Astrocyte (in vitro differentiated cells and primary cell): Measurements from ENCODE around the gene PCDHA13. TPM values are rescaled to one million over a fixed set of nuclear protein-coding genes. Genes with fewer than 3 reads are reported as not detected.

Experiments used
- DNase-seq: peaks from one replicate; pipeline ENCODE4 v3.0.0-alpha.2; 2010; ENCODE audit warnings: low read depth
- FAIRE-seq: peaks from 2 replicates; lab custom pipeline; 2011; peaks lifted over from hg19 to GRCh38; lab: Jason Lieb, UNC
- H2AFZ ChIP-seq: 2 replicates; pipeline ENCODE4 v1.6.0; 2012; ENCODE audit warnings: low read depth, low read length, inconsistent platforms
- H3K27ac ChIP-seq: 2 replicates; pipeline ENCODE4 v1.5.1; 2011; ENCODE audit warnings: low read depth, low read length, inconsistent platforms
- H3K27me3 ChIP-seq: 2 replicates; pipeline ENCODE4 v1.6.0; 2011; ENCODE audit warnings: low read length, inconsistent platforms; ENCODE audit not compliant: insufficient read depth
- H3K36me3 ChIP-seq: 2 replicates; pipeline ENCODE4 v1.5.1; 2011; ENCODE audit warnings: low read length, inconsistent platforms; ENCODE audit not compliant: insufficient read depth
- H3K4me1 ChIP-seq: 2 replicates; pipeline ENCODE4 v1.5.1; 2011; ENCODE audit warnings: low read length, inconsistent platforms; ENCODE audit not compliant: insufficient read depth
- H3K4me2 ChIP-seq: 2 replicates; pipeline ENCODE4 v1.6.0; 2012; ENCODE audit warnings: low read length, inconsistent platforms
- H3K4me3 ChIP-seq: 2 replicates; pipeline ENCODE4 v1.5.1; 2011; ENCODE audit warnings: low read depth, mild to moderate bottlenecking, low read length, inconsistent platforms; ENCODE audit not compliant: insufficient read depth
- H3K79me2 ChIP-seq: 2 replicates; pipeline ENCODE4 v1.6.0; 2012; ENCODE audit warnings: mild to moderate bottlenecking, low read length, inconsistent platforms; ENCODE audit not compliant: insufficient read depth
- H3K9ac ChIP-seq: 2 replicates; pipeline ENCODE4 v1.6.0; 2012; ENCODE audit warnings: mild to moderate bottlenecking, low read length, inconsistent platforms
- H3K9me3 ChIP-seq: 2 replicates; pipeline ENCODE4 v1.5.1; 2012; ENCODE audit warnings: low read depth, mild to moderate bottlenecking, low read length, inconsistent platforms; ENCODE audit not compliant: insufficient read depth
- H4K20me1 ChIP-seq: 2 replicates; pipeline ENCODE4 v1.6.0; 2012; ENCODE audit warnings: low read length, inconsistent platforms; ENCODE audit not compliant: insufficient read depth
- H3K27ac Mint-ChIP-seq: one replicate; pipeline ENCODE4 v1.8.0; 2021; ENCODE audit warnings: mild to moderate bottlenecking, mixed read lengths; ENCODE audit not compliant: unreplicated experiment
- H3K27me3 Mint-ChIP-seq: one replicate; pipeline ENCODE4 v1.8.0; 2021; ENCODE audit warnings: low read depth, mixed read lengths; ENCODE audit not compliant: unreplicated experiment
- H3K36me3 Mint-ChIP-seq: one replicate; pipeline ENCODE4 v1.8.0; 2021; ENCODE audit warnings: low read depth, mixed read lengths; ENCODE audit not compliant: unreplicated experiment
- H3K4me1 Mint-ChIP-seq: one replicate; pipeline ENCODE4 v1.8.0; 2021; ENCODE audit warnings: low read depth, mixed read lengths; ENCODE audit not compliant: unreplicated experiment
- H3K4me3 Mint-ChIP-seq: one replicate; pipeline ENCODE4 v1.8.0; 2021; ENCODE audit warnings: mild to moderate bottlenecking, moderate library complexity, mixed read lengths; ENCODE audit not compliant: unreplicated experiment
- H3K9me3 Mint-ChIP-seq: one replicate; pipeline ENCODE4 v1.8.0; 2021; ENCODE audit warnings: mild to moderate bottlenecking, mixed read lengths; ENCODE audit not compliant: unreplicated experiment
- EZH2 ChIP-seq: IDR thresholded peaks from 2 replicates; pipeline ENCODE4 v1.6.1; 2012; ENCODE audit warnings: mild to moderate bottlenecking, low read length, inconsistent platforms; ENCODE audit not compliant: insufficient read depth
- total RNA-seq: library from RNA; stranded (reverse); gene quantifications from 2 replicates; pipeline ENCODE4 v1.2.1, GENCODE V29; 2021
- TF ChIP-seq, protein P1 (sequence below): IDR thresholded peaks from 2 replicates; pipeline ENCODE4 v1.5.1; 2011; ENCODE audit warnings: low read depth, mild to moderate bottlenecking, inconsistent platforms, low read length, moderate library complexity; ENCODE audit not compliant: insufficient read depth

The PCDHA13 gene
- total RNA-seq, 1 donor from 2014 or later = 1.7 TPM

DNA sequence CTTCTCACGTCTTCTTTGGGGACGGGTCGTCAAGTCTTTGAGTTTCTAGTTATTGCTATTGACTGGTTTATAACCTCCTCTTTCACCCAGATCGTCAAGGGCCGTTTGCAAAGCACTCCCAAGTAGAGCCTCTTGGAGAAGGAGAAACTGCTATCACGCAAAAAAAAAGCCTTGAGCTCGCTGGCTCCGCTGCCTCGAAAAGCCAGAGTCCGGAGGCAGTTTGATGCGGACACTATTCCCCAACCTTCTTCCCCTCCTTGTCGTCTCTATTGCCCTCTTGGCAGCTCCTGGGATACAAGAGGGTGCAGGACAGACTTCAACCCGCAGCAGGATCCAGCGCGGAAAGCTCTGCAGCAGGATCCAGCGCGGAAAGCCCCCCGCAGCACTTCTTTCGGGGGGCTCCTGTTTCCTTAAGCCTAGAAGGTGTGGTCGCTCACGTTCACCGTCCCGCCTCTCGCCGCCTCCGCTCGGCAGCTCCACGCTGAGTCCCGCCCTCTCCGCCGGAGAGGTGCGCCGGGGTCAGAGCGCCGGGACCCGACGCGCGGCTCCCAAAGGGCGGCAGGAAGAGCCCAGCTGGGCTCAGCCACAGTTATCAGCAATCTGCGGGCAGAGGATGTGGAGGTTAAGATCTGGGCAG, 44.0 kb downstream of the PCDHA13 start, which contains the start of gene PCDHAC1:
Gene PCDHAC1, plus strand, starts transcription at position 494 of the 637 bp plus-strand sequence. CDS start 594 bp downstream, outside the sequence.
- no peak for DNase-seq
- TF ChIP-seq EZH2 = no peak
- TF ChIP-seq, protein P1, sequence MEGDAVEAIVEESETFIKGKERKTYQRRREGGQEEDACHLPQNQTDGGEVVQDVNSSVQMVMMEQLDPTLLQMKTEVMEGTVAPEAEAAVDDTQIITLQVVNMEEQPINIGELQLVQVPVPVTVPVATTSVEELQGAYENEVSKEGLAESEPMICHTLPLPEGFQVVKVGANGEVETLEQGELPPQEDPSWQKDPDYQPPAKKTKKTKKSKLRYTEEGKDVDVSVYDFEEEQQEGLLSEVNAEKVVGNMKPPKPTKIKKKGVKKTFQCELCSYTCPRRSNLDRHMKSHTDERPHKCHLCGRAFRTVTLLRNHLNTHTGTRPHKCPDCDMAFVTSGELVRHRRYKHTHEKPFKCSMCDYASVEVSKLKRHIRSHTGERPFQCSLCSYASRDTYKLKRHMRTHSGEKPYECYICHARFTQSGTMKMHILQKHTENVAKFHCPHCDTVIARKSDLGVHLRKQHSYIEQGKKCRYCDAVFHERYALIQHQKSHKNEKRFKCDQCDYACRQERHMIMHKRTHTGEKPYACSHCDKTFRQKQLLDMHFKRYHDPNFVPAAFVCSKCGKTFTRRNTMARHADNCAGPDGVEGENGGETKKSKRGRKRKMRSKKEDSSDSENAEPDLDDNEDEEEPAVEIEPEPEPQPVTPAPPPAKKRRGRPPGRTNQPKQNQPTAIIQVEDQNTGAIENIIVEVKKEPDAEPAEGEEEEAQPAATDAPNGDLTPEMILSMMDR = no peak
- Mint-ChIP-seq H3K9me3 (no peaks in the 10 kb centered on the region), H3K27me3 (no peaks in the 10 kb centered on the region), H3K36me3 (no peaks in the 10 kb centered on the region), H3K4me1 (peaks cover 2% of the 10 kb centered on the region), H3K4me3 (peak within 1 kb of the TSS; percentile 88), H3K27ac (peak within 1 kb of the TSS; percentile 72)
- H3K27ac ChIP-seq = no peak within 1 kb of the TSS
- H3K9ac ChIP-seq = no peak within 1 kb of the TSS
- H3K4me2 ChIP-seq = peak within 1 kb of the TSS; percentile 80
- peaks cover 13% of the 10 kb centered on the region for H3K27me3 ChIP-seq
- H3K36me3 ChIP-seq = no peaks in the 10 kb centered on the region
- no peaks in the 10 kb centered on the region for H4K20me1 ChIP-seq
- H3K4me3 ChIP-seq = peak within 1 kb of the TSS; percentile 37
- peaks cover 3% of the 10 kb centered on the region for H3K4me1 ChIP-seq
- H2AFZ ChIP-seq = peak within 1 kb of the TSS; percentile 78
- H3K9me3 ChIP-seq = peaks cover 11% of the 10 kb centered on the region
- no peak for FAIRE-seq
- H3K79me2 ChIP-seq = no peaks in the 10 kb centered on the region

DNA sequence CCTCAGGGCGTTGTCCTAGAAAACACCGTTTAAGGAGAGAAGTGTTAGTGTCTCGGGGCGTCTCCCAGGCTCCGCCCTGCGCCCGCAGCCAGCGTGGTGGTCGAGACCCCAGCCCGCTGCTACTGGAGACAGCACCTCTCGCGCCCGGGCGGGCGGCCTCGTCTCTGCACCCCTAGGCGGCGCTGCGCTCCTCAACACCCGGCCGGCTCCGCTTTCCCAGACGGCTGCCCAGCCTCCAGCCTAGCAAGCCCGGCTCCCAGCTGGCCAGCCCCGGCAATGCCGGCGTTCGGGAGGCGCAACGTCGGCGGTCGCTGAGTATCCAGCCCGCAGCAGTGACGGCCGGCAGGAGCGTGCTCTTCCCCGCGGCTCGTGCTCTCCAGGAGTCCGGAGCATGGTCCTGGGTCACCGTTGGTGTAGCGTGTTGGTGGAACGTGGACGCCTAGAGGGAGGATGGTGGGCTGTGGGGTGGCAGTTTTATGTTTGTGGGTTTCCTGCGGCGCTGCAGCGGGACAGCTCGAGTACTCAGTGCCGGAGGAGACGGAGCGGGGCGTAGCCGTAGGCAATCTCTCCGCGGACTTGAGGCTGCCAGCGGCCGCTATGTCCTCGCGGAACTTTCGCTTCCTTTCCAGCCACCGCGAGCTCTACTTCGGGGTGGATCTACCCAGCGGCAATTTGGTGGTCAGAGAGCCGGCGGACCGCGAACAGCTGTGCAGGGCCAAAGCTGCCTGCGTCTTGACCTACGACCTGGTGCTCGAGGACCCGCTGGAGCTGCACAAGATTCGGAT, 44.7 kb downstream of the PCDHA13 start:
- DNase-seq = peak; percentile 5
- Histone ChIP-seq H2AFZ (peak overlapping the region; percentile 78), H3K9ac (no peak overlapping the region), H3K9me3 (peaks cover 11% of the 10 kb centered on the region), H3K36me3 (no peaks in the 10 kb centered on the region), H3K4me1 (peaks cover 3% of the 10 kb centered on the region), H3K27ac (no peak overlapping the region), H3K4me2 (peak overlapping the region; percentile 80), H3K27me3 (peaks cover 13% of the 10 kb centered on the region), H3K4me3 (peak overlapping the region; percentile 37), H4K20me1 (no peaks in the 10 kb centered on the region), H3K79me2 (no peaks in the 10 kb centered on the region)
- TF ChIP-seq, protein P1 = peak; percentile 5
- no peak for TF ChIP-seq EZH2
- H3K4me1 Mint-ChIP-seq = peaks cover 2% of the 10 kb centered on the region
- FAIRE-seq = no peak
- peak overlapping the region; percentile 72 for H3K27ac Mint-ChIP-seq
- H3K9me3 Mint-ChIP-seq = no peaks in the 10 kb centered on the region
- H3K27me3 Mint-ChIP-seq = no peaks in the 10 kb centered on the region
- H3K4me3 Mint-ChIP-seq = peak overlapping the region; percentile 88
- no peaks in the 10 kb centered on the region for H3K36me3 Mint-ChIP-seq
